ENCODE results near the gene AGTRAP.

Gene AGTRAP

GRCh38 chr1:11786168-11786567 is 50.2 kb downstream of the AGTRAP start:
- no peak for DNase-seq

GRCh38 chr1:11787251-11787803 is 51.4 kb downstream of the AGTRAP start:
- no peak for DNase-seq

- DNase-seq, result no peak
These were observed 52.0 kb downstream of the AGTRAP start for GRCh38 chr1:11787804-11788436.

GRCh38 chr1:11788549-11789053 is 52.7 kb downstream of the AGTRAP start:
- DNase-seq, result no peak

- DNase-seq, result no peak
These were observed 53.5 kb downstream of the AGTRAP start for GRCh38 chr1:11789126-11790067.

GRCh38 chr1:11790101-11790879 is 54.4 kb downstream of the AGTRAP start:
- DNase-seq, result no peak

- DNase-seq, result no peak
These were observed 55.2 kb downstream of the AGTRAP start for GRCh38 chr1:11790880-11791715.

GRCh38 chr1:11792106-11792505 is 56.2 kb downstream of the AGTRAP start:
- no peak for DNase-seq

- no peak for DNase-seq
These were observed 57.9 kb downstream of the AGTRAP start for GRCh38 chr1:11793819-11794218.

- DNase-seq, result no peak
These were observed 58.7 kb downstream of the AGTRAP start for GRCh38 chr1:11794446-11795237.

GRCh38 chr1:11795238-11795890 is 59.4 kb downstream of the AGTRAP start:
- no peak for DNase-seq

- DNase-seq, result no peak
These were observed 60.3 kb downstream of the AGTRAP start for GRCh38 chr1:11796036-11796828.

- no peak for DNase-seq
These were observed 61.7 kb downstream of the AGTRAP start for GRCh38 chr1:11797525-11798216.

GRCh38 chr1:11799099-11799498 is 63.2 kb downstream of the AGTRAP start:
- DNase-seq, result no peak

- DNase-seq, result no peak
These were observed 64.0 kb downstream of the AGTRAP start for GRCh38 chr1:11799896-11800295.

- no peak for DNase-seq
These were observed 64.4 kb downstream of the AGTRAP start for GRCh38 chr1:11800391-11800755.
